Measurements from ENCODE around the gene PDK4. TPM values are rescaled to one million over a fixed set of nuclear protein-coding genes. Genes with fewer than 3 reads are reported as not detected.

PDK4 gene
- total RNA-seq, 2 experiments from 2014 or later, result not detected

GRCh38 chr7:95628831-95629439 lies 32.6 kb upstream of the PDK4 start:
- no peak overlapping the region for H3K4me3 Mint-ChIP-seq

GRCh38 chr7:95623788-95624187 lies 27.5 kb upstream of the PDK4 start:
- no peaks in the 10 kb centered on the region for H3K27me3 Mint-ChIP-seq
- Histone ChIP-seq H3K36me3 (ENCODE audit: insufficient read depth, low read length) (no peaks in the 10 kb centered on the region), H3K9me3 (ENCODE audit: control insufficient read depth in 1 of 2, insufficient read depth in 1 of 2, low read length in 2 of 2) (no peaks in the 10 kb centered on the region), H3K4me3 (ENCODE audit: low read length) (no peak overlapping the region), H3K27ac (ENCODE audit: low read depth in 1 of 2, low read length in 2 of 2) (no peak overlapping the region), H3K4me1 (ENCODE audit: insufficient read depth, low read length) (no peaks in the 10 kb centered on the region), H3K27me3 (ENCODE audit: control insufficient read depth in 1 of 2, insufficient read depth in 2 of 2, low read length in 2 of 2) (no peaks in the 10 kb centered on the region)
- H3K4me3 Mint-ChIP-seq, result no peak overlapping the region
- peaks cover 2% of the 10 kb centered on the region for H3K9me3 Mint-ChIP-seq
- intact Hi-C loops (cut with DNase I, micrococcal nuclease), result no loop called here
- H3K4me1 Mint-ChIP-seq (ENCODE audit: low read depth), result no peaks in the 10 kb centered on the region
- DNase-seq (no peak), ATAC-seq (ENCODE audit: poor library complexity) (no peak)
- CTCF ChIA-PET, result no interaction called here
- POLR2A ChIA-PET, result no interaction called here
- no peak for TF ChIP-seq CTCF (IDR thresholded peaks at IDR 0.05)
- no peak overlapping the region for H3K27ac Mint-ChIP-seq
- no peaks in the 10 kb centered on the region for H3K36me3 Mint-ChIP-seq (ENCODE audit: low read depth)

More at GRCh38 chr7:95628831-95629439, 32.6 kb upstream of the PDK4 start:
- ChIA-PET POLR2A (no interaction called here), CTCF (no interaction called here)
- no peaks in the 10 kb centered on the region for H3K27me3 Mint-ChIP-seq
- intact Hi-C loops (cut with DNase I, micrococcal nuclease), result no loop called here
- H3K9me3 ChIP-seq (ENCODE audit: control insufficient read depth in 1 of 2, insufficient read depth in 1 of 2, low read length in 2 of 2), result no peaks in the 10 kb centered on the region
- H3K4me1 Mint-ChIP-seq (ENCODE audit: low read depth), result no peaks in the 10 kb centered on the region
- H3K36me3 ChIP-seq (ENCODE audit: insufficient read depth, low read length), result no peaks in the 10 kb centered on the region
- H3K27ac ChIP-seq (ENCODE audit: low read depth in 1 of 2, low read length in 2 of 2), result no peak overlapping the region
- no peaks in the 10 kb centered on the region for H3K4me1 ChIP-seq (ENCODE audit: insufficient read depth, low read length)
- no peak for ATAC-seq (ENCODE audit: poor library complexity)
- H3K4me3 ChIP-seq (ENCODE audit: low read length), result no peak overlapping the region
- H3K36me3 Mint-ChIP-seq (ENCODE audit: low read depth), result no peaks in the 10 kb centered on the region
- no peaks in the 10 kb centered on the region for H3K27me3 ChIP-seq (ENCODE audit: control insufficient read depth in 1 of 2, insufficient read depth in 2 of 2, low read length in 2 of 2)
- TF ChIP-seq CTCF (IDR thresholded peaks at IDR 0.05), result no peak
- no peaks in the 10 kb centered on the region for H3K9me3 Mint-ChIP-seq
- no peak overlapping the region for H3K27ac Mint-ChIP-seq
- DNase-seq, result no peak

GRCh38 chr7:95622859-95623258 lies 26.5 kb upstream of the PDK4 start:
- Histone ChIP-seq H3K4me3 (ENCODE audit: low read length) (no peak overlapping the region), H3K27ac (ENCODE audit: low read depth in 1 of 2, low read length in 2 of 2) (no peak overlapping the region), H3K9me3 (ENCODE audit: control insufficient read depth in 1 of 2, insufficient read depth in 1 of 2, low read length in 2 of 2) (no peaks in the 10 kb centered on the region), H3K4me1 (ENCODE audit: insufficient read depth, low read length) (no peaks in the 10 kb centered on the region), H3K27me3 (ENCODE audit: control insufficient read depth in 1 of 2, insufficient read depth in 2 of 2, low read length in 2 of 2) (no peaks in the 10 kb centered on the region), H3K36me3 (ENCODE audit: insufficient read depth, low read length) (no peaks in the 10 kb centered on the region)
- Mint-ChIP-seq H3K27ac (no peak overlapping the region), H3K4me1 (ENCODE audit: low read depth) (no peaks in the 10 kb centered on the region), H3K4me3 (no peak overlapping the region), H3K27me3 (no peaks in the 10 kb centered on the region), H3K36me3 (ENCODE audit: low read depth) (no peaks in the 10 kb centered on the region), H3K9me3 (peaks cover 2% of the 10 kb centered on the region)
- no peak for DNase-seq
- ChIA-PET CTCF (no interaction called here), POLR2A (interaction anchor here (0.8 kb wide), 1 partner anchor 10 kb away, joined by 3 read pairs; no protein-coding TSS in a partner anchor)
- intact Hi-C loops (cut with DNase I, micrococcal nuclease), result no loop called here
- no peak for ATAC-seq (ENCODE audit: poor library complexity)
- no peak for TF ChIP-seq CTCF (IDR thresholded peaks at IDR 0.05)
